Measurements from ENCODE around the gene SIAE. TPM values are rescaled to one million over a fixed set of nuclear protein-coding genes. Genes with fewer than 3 reads are reported as not detected.

The SIAE gene
- total and polyA plus RNA-seq, 2 of the 8 experiments (the other 6 are each of a cell fraction or from before 2014, with no cell fraction given) = 2.3 to 3.7 TPM

DNA sequence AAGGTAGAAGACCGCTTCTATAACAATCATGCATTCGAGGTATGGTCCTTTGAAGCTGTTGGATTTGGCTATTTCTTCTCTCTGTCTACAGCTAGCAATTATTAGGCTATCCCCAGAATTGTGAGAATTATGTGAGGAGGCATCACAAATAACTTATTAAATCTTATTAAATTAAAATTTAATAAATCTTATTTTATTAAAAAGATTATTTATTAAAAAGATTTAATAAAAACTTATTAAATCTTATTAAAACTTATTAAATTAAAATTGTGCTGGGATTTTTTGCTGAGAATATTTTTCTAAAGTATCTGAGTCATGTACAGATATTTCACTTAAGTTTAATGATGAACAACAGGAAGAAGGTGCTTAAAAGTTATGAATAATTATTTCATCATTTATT lies 7.9 kb upstream of the SIAE start:
- Histone ChIP-seq H3K4me3 (ENCODE audit: extremely low read depth in 1 of 4, insufficient read depth in 2 of 4, low read depth in 3 of 4, low read length in 4 of 4) (no peak overlapping the region), H2BK5ac (ENCODE audit: low read depth, low read length) (no peak overlapping the region), H3K4me2 (ENCODE audit: insufficient read depth in 1 of 2, low read depth in 2 of 2, low read length in 2 of 2) (no peak overlapping the region), H2BK20ac (ENCODE audit: low read length) (no peak overlapping the region), H3K18ac (ENCODE audit: extremely low read depth, low read length) (no peak overlapping the region), H4K8ac (ENCODE audit: extremely low read depth, insufficient read depth, low read length) (no peak overlapping the region), H2BK120ac (replicated peaks; ENCODE audit: low read depth, low read length) (no peak overlapping the region), H3K23ac (ENCODE audit: insufficient read length) (no peak overlapping the region), H3K79me1 (ENCODE audit: low read depth, low read length) (no peaks in the 10 kb centered on the region; the same call in 1 of the 2 replicates), H3K23me2 (ENCODE audit: low read depth, low read length) (0 out of 2 replicates have a peak, but pooled peaks cover 1% of the 10 kb centered on the region), H2AFZ (ENCODE audit: low read length) (no peak overlapping the region), H3K9me3 (ENCODE audit: insufficient read depth in 2 of 2, low read depth in 1 of 2, low read length in 1 of 2) (peaks cover 6 to 14% of the 10 kb centered on the region in 2 experiments), H2AK5ac (ENCODE audit: low read depth, low read length) (no peak overlapping the region), H3K27me3 (replicated peaks in 1 of 4; ENCODE audit: control insufficient read depth in 3 of 4, extremely low read depth in 1 of 4, insufficient read depth in 3 of 4, low read length in 3 of 4) (no peaks in the 10 kb centered on the region), H3K79me2 (ENCODE audit: control insufficient read depth in 1 of 2, insufficient read depth in 2 of 2, low read length in 2 of 2) (no peaks in the 10 kb centered on the region), H3K4me1 (replicated peaks in 1 of 4; ENCODE audit: control insufficient read depth in 3 of 4, insufficient read depth in 4 of 4, low read length in 3 of 4) (no peaks in the 10 kb centered on the region), H4K20me1 (replicated peaks in 1 of 2; ENCODE audit: control insufficient read depth in 1 of 2, insufficient read depth in 2 of 2, low read length in 2 of 2) (no peaks in the 10 kb centered on the region), H3K9ac (replicated peaks in 1 of 4; ENCODE audit: extremely low read depth in 1 of 4, low read depth in 3 of 4, low read length in 3 of 4) (no peak overlapping the region), H3K56ac (replicated peaks; ENCODE audit: insufficient read length, low read depth, low read length) (no peak overlapping the region), H3K36me3 (ENCODE audit: control insufficient read depth in 2 of 4, insufficient read depth in 4 of 4, low read length in 3 of 4) (no peaks in the 10 kb centered on the region; a peak in 1 of 8 replicates), H2BK12ac (ENCODE audit: low read depth, low read length) (no peak overlapping the region), H4K91ac (replicated peaks; ENCODE audit: insufficient read length, low read length) (no peak overlapping the region), H4K5ac (ENCODE audit: insufficient read length, low read depth, low read length) (no peak overlapping the region), H2BK15ac (ENCODE audit: low read length) (no peak overlapping the region), H3K27ac (ENCODE audit: low read depth, low read length) (no peak overlapping the region), H3K14ac (ENCODE audit: insufficient read length) (no peak overlapping the region), H3K4ac (replicated peaks; ENCODE audit: insufficient read length, low read depth, low read length) (no peak overlapping the region)
- ChIA-PET POLR2A (ENCODE audit: partially characterized antibody) (no interaction called here), CTCF (ENCODE audit: partially characterized antibody) (interaction anchor here (1.8 kb wide), 1 partner anchor 37 kb away, joined by 6 read pairs; no protein-coding TSS in a partner anchor)
- TF ChIP-seq TEAD4 (IDR thresholded peaks at IDR 0.05; ENCODE audit: low read depth, low read length) (no peak), YY1 (IDR thresholded peaks at IDR 0.05; ENCODE audit: low read depth, low read length) (no peak), SP1 (IDR thresholded peaks at IDR 0.05; ENCODE audit: low read depth, low read length) (no peak), FOSL1 (IDR thresholded peaks at IDR 0.05; ENCODE audit: insufficient read depth, low read depth, low read length) (no peak), GTF2F1 (IDR thresholded peaks at IDR 0.05; ENCODE audit: borderline replicate concordance, low read depth, low read length) (no peak), SIRT6 (IDR thresholded peaks at IDR 0.05; ENCODE audit: low read length) (no peak)
- WGBS, 2 experiments (ENCODE audit: extremely low coverage in 1 of 2, insufficient coverage in 1 of 2, insufficient read length in 1 of 2, insufficient replicate concordance in 2 of 2, low coverage in 1 of 2, low lambda C conversion rate in 2 of 2, missing lambda C conversion rate in 1 of 2) = 89% methylated on average over 2 of the region's 2 CpGs; no CpG with 5 or more reads in 1 of the 2 experiments
- no peak for DNase-seq (ENCODE audit: low read depth in 1 of 2, low spot score in 2 of 2)
- FAIRE-seq = no peak
